DMS 273 (cell line): ENCODE measurements around the gene DHX30.

Source experiments
- DNase-seq: peaks from one replicate; lab custom pipeline; 2025; ENCODE audit not compliant: unreplicated experiment; lab: John Stamatoyannopoulos, UW

The DHX30 gene

DNA sequence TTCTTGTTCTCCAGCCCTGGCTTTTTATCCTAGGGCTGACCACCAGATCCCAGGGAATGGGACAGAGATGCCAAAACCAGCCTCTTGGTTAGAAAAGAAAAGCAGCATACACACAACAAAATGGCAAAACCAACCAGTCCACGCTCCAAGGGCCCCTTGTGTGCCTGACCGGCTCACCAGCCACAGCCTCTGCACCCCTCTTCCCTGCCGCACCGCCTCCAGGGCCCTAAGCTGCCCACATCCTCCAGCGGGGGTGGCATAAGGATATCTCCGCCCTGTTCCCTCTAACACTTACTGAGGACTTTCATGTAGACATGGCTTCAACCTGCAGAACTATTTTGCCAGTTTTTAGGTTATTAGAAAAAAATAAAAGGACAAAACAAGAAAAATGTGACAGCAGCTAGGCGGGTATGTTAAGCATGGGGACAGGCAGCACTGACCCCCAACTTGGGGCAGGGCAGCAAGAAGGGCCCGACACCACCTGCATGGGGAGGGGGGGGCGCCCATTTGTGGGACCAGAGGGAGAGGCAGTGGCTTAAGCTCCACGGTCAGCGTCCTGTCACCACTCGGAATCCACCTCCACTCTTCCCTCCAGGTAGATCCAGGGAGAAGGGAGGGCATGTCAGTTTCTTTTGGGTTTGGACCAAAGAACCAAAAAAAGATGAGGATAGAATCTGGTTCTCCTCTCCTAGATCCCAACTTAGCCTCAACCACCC, 49.1 kb downstream of the DHX30 start:
- DNase-seq, result no peak

DNA sequence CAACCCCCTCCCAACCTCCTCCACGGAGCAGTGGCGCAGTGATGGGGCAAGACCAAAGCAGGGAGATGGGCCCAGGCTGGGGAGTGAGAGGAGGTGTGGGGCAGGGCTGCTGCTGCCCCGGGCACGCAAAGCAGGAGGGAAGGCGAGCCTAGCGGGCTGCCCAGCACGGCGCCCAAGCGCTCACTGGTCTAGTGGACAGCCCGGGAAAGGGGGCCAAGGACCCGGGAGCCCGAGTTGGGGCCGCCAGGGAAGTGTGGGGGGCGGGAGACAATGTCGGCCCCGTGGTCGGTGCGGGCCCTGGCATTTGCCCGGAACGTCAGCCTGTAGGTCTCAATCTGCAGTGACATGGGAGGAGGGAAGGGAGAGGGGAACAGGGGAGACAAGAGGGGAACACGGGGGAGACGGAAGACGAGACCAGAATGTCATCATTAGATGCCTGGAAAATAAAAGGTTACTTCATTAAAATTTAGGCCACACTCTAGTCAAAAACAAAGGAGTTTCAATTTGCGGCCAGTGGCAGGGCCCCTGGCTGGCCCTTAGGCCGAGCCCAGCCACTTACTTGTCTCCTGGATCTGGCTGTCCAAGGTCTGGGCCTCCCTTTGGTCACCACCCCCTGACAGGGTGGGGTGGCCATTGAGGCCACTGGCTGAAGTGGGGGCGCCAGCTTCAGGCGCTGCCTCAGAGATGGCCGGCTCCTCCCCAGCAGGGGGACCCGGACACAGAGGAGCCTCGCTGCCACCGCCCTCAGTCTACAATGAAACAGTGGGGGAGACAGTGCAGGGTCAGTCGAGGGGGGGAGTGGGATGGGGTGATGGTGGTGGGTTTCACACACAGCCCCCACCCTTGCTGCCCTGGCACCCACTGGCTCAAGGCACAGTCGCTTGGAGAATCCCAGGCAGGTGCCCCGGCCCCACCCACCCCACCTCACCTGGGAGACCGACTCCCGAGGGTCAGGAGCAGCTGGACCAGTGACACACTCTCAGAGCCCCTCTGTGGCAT, 50.0 kb downstream of the DHX30 start:
- DNase-seq, result no peak

DNA sequence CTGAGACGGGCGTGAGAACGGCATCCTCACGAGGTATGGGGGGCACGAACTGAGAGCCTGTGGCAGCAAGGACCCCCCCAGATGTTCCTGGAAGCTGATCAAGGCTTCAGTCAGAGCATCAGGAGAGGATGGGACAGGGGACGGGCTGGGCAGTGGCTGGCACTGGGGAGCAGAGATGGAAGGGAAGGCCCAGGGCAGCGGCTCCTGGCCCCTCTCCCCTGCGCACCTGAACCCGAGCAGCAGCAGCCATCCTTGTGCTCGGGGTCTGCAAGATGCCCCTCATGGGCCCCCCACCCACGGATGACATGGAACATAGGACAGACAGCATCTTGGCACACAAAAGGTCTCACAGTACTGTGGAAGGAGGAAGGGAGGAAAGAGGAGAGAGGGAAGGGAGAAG, 51.3 kb downstream of the DHX30 start:
- no peak for DNase-seq

DNA sequence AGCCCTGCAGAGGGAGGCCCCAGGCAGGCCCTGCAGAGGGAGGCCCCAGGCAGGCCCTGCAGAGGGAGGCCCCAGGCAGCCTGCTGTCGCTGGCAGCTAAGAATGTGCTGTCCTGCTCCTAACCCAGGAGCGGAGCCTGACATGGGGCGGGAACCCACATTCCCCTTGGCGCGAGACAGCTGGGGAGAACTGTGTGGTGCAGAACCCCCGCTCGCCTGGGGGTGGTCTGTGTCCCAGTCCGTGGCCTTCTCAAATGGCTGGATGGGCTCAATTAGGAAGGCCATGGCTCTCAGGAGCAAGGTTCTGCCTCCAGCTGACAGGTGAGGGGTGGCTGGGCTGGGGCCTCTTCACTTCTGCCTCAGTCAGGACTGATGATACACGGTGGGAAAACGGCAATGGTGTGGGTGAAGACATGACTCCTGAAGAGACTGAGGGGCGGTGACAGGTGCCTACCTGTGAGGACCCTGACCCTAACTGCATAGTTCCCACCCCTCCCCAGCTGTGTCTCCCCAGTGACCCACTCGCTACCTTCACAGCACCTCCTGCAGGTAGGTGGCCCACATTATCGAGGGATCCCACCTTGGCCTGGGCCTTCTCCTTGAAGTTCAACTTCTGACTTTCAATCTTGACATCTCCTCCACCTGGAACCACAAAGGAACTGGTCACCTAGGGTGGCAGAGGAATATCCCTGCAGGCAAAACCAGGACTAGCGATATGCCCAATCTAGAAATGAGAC, 52.0 kb downstream of the DHX30 start:
- no peak for DNase-seq

DNA sequence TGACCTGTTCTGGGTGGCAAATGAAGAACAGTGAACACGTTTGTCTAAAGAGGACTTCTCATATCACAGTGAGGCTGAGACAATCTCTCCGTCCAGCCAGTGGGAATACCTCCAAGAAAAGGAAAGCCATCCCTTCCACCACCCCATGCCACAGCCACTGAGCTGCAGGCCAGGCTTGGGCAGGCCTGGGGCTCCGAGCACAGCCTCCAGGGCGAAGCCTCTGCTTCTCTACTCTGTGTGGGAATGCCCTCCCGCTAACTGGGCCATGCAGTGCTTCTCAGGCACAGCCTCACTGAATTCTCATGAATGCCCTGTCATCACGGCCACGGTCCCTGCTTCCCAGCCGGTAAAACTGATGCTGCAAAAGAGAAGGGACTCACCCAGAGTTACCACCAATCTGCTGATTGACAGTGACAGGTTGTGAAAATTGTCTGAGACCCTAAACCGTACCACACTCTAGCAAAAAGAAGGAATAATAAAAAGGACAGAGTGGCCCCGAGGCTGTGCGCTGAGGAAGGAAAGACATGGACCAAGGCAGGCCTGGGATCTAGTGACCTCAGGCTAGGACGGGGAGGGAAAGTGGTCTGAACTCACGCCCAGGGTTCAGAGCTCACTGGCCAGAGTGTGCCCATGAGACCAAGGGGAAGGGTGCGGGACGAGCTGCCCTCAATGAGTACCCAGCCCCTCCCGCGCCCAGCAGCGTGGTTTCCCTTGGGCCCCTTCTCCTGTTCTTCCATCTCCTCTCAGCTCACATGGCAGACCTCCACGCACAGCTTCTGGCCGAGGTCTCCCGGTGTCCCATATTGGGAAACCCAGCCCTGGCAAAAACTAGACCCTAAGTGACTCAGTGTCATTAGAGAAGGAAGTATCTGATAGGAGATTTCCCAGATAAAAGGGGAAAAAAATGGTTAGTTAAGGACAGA, 52.8 kb downstream of the DHX30 start:
- DNase-seq, result no peak

DNA sequence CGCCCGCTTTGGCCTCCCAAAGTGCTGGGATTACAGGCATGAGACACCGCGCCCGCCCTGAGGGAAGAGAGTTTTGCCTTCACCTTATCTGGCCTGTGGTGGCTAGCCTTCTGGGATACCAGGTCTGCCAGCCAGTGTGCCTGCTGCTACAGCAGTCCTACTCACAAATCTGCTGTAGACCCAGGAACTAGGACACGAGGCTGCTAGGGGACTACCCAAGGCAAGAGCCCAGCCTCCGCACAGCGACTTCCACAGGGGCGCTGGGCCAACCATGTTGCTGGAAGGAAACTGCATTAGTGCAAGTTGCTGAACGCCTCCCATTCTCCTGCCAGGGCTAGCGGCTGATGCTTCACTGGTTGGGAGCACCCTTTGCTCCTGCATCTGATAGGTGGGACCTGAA, 53.7 kb downstream of the DHX30 start:
- DNase-seq, result no peak

DNA sequence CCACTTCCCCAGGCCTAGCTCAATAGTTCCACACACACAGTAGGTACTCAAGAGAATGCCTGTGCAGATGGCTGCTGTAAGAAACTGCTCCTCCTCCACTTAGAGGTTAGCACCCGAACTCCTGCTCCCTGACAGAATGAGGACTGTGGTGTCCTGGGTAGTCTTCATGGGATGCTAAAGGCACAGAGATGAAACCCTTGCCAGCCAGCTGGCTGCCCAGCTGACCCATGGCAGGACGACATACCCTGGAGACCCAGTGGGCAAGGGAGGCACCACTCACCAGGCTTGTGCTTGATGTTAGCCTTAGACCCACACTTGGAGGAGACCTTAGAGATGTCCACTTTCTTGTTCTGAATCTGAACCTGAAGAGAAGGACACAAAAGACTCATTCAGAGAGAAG, 54.2 kb downstream of the DHX30 start:
- DNase-seq, result no peak

DNA sequence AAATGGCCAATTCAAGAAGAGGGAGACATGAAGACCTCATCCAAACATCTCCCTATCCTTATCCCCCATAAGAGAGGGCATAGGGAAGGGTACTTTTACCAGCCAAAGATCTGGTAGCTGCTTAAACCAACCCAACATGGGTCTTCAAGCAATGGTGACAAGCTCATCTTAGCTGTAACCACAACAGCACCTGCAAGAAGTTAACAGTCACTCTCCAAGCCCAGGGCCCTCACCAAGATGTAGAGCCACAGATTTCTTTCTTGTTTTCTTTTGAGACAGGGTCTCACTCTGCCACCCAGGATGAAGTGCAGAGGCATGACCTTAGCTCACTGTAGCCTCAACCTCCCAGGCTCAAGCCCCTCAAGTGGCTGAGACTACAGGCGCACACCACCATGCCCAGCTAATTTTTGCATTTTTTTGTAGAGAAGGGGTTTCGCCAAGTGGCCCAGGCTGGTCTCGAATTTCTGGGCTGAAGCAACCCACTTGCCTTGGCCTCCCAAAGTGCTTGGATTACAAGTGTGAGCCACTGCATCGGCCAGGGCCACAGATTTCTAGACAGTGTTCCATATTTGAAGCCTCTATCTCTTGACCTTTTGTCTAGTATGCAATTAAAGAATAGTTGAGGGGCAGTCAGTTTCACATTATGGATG, 57.1 kb downstream of the DHX30 start:
- no peak for DNase-seq

DNA sequence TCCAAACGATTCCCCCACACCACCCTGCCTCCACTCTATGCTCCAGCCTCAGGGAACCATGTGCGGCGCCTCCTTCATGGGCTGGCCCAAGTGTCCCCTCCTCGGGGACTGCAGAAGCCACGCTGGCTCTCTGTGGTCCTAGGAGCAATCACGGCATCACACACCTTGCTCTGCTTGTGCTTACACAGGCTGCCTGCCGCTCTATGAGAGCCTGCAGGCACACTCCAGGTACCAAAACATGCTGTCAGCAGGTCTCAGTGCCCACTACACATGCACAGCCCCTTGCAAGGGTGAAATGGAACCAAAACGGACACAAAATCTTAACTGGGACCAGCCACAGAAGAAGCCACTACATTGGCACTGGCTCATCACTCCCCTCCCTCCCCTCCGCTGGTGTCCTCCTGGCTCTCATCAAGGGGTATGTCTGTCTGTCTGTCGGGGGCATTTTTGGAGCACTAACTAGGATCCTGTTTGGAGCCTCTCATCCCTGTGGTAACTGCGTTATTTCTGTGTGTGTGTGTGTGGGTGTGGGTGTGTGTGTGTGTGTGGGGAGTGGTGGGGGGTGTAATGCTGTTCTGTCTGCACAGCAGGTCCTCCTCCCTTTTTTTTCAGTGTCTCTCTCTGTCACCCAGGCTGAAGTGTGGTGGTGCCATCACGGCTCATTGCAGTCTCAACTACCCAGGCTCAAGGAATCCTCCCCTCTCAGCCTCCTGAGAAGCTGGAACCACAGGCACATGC, 60.6 kb downstream of the DHX30 start:
- no peak for DNase-seq

DNA sequence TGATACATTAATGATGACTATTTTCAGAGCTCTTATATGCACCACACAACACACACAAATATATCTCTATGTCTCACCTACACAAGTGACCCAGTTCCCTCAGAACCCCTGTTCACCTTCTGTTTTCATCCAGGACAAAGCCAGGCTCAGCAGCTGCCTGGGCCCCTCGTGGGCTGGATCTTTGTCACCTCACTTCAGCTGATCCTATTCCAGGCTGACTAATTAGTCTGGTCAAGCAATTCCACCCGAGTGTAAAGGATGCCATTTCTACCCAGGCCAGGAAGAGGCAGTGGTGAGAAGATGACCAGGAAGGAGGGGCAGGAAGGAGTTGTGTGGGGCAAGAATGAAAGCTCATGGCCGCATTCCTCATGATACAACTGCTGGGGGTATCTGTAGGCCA, 62.3 kb downstream of the DHX30 start:
- DNase-seq, result no peak

DNA sequence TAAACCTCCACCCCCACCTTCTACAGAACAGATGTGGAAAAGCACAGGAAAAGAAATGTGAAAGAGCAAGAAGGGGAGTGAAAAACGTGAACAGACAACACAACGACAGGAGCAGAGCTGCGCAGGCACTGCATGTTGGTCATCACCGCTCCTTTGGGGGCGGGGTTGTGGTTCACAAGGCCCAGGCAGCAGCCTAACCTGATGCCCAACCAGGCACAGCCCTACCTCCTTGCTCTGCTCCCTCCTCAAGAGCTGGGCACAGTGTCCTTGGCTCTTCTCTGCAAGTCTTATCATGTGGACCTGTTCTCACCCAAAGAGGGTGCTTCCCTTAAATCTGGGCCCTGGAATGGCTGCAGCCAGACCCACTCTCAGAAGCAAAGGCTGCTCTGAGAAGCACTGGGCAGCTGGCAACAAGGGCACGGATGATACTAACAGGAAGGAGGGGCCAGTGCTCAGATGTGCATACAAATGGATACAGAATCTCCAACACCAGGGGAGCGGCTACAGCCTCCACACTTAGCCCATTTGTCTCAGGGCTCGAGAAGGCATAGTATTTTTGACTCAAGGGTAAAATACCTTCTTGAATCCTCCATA, 64.6 kb downstream of the DHX30 start:
- DNase-seq, result no peak

DNA sequence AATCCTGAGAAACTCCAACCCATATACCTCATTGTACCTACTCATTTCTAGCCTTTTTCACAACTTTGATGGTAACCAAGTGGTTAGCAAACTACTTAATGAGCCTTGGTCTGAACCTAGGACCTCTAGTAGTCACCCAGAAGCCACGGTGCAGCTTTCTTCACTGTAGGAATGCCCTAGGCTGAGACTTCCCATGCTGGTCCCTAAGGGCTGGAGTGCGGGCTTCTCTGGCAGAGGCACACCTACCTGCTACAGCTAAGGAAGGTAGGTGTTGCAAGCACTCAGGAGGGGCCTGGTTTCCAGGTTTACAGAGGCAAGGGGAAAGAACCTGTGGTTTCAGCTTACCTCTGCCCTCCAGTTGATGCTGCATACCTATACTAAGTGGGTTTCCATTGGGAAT, 65.4 kb downstream of the DHX30 start:
- DNase-seq, result no peak

DNA sequence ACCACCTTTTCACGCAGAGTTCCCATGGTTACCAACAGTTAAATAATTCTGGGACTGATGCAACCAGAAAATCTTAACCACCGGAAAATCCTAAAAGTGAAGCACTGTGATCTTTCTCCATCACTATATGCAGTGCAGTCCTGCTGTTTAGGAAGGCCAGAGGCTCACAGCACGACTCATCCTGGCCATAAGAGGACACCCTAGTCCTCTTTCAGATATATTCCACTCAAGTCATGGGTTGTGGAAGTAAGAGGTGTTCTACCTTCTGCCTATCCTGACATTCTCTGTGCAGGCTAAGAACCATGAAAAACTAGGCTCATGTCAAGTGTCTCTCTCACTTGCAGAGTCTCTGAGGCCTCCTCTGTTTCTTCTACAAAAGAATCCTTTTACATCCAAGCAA, 67.2 kb downstream of the DHX30 start:
- DNase-seq, result no peak

DNA sequence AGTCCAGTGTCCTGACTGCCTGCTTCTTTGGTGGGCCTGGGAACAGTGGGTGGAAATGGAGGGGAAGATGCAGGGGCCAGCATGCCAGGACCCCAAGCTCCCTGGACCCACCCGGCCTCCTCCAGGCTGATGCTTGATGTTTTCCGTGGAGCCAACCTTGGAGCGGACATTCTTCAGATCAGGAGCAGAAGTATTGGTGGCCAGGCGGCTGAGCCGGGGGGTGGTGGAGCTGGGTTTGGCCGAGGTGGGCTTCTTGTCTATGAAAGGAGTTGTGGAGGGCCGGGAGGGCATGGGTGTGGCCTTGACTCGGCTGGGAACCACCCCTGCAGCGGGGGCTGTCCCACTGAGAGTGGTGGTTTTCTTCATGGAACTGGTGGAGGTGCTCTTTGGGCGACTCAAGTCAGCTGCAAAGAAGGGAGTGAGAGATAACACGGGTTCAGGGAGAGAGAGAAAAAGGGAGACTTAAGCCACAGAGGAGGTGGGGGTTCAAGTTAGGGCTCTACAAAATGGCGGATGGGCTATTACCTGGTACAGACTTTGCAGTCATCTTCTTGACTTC, 67.8 kb downstream of the DHX30 start:
- no peak for DNase-seq

DNA sequence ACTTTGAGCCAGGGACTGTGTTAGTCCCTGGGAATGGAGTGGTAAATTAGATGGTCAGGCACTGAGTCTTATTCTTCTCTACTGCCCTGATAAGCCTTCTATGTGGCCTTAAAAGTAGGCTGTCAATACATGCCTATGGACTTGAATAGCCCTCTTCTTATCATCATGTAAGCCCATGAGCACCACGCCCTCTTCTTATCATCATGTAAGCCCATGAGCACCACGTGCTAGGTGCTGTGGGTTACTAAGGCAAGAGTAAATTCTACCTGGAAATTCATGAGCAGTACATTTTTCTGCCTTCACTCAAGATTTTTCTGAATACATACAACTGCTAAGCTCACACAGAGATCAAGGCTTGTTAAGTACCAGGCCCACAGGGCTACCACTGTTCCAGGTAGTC, 68.5 kb downstream of the DHX30 start:
- no peak for DNase-seq

DNA sequence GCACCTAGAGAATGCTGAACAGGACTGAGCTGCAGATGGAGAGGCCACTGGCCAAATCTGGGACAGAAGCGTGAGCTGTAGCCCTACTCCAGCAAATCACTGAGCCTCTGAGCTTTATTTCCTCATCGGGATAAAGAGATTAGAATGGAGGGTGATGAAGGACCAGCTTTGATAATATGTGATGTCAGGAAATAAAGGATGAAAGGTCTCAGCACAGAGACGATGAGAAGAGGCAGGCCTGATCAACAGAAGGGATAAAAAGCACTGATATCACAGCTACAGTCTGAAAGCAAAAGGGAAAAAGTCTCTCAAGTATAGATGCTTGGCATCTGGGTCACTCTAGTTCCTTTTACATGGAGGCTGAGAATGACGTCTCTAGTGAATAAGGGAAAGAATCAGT, 70.0 kb downstream of the DHX30 start:
- no peak for DNase-seq

DNA sequence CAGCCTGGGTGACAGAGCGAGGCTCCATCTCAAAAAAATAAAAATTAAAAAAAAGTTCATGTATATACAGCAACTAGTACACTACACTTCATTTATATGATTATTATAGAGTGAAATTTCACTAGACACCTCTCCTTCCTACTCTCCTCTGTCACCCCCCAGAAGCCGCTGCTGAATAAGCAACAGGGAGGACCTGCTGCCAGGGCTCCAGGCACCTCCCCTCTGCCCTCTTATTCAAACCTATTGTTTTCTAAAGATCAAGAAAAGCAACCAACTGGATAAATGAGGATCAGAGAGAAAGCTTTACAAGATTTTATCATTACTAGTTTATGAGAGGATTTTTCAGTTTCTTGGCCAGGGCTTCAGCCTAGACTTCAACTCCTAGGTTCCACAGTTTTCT, 71.5 kb downstream of the DHX30 start:
- DNase-seq, result no peak

DNA sequence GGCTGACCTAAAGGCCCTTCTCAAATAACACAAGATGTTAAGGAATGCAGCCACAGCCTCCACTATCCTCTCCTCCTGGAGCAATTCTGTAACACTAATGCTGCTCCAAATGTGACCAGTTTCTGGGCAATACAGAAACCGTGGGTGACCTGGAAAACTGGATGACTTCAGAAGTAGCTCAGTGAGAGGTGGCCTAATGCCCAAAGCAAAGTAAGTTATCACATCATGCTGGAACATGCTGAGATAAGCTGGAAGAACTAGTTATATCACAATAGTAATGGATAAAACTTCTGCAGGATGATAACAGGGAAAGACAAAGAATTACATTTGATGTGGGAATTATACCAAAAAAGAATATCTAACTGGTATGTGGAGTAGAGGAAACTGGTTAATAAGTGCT, 72.0 kb downstream of the DHX30 start:
- DNase-seq, result no peak

DNA sequence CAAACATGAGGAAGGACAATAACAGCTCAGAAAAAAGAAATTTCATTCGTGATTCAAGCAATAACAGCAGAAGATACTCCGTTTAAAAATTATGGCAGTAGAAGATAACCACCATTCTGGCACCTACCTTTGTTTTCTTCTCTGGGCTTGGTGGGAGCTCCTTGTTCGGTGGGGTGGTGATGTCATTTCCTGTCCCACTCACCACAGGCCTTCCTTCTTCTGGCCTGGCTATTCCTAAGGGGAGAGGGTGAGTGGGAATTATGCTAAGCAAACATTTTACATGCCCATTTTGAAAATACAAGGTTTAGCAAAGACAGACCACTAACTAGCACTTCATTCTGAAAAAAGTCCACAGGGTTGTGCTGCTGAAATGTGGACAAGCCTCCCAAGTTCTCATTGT, 74.4 kb downstream of the DHX30 start:
- no peak for DNase-seq
